ENCODE measurements around the gene TMC7. TPM values are rescaled to one million over a fixed set of nuclear protein-coding genes. Genes with fewer than 3 reads are reported as not detected.
A peak's percentile ranks its signal among the peaks of the same experiment; 100 is the strongest.

TMC7 gene
- total and polyA plus RNA-seq, 2 of the 13 experiments (the other 11 are each of a cell fraction or from before 2014, with no cell fraction given): 1.2 to 5.1 TPM

GRCh38 chr16:19071811-19072777, 88.4 kb downstream of the TMC7 start (continued):
- no peak for TF ChIP-seq ZSCAN30 (CRISPR knock-in tag; IDR thresholded peaks at IDR 0.05)
- TF ChIP-seq HINFP (CRISPR knock-in tag; IDR thresholded peaks at IDR 0.05; ENCODE audit: low read depth): no peak
- no peak for TF ChIP-seq NR2F1 (CRISPR knock-in tag; IDR thresholded peaks at IDR 0.05)
- TF ChIP-seq, protein P1, sequence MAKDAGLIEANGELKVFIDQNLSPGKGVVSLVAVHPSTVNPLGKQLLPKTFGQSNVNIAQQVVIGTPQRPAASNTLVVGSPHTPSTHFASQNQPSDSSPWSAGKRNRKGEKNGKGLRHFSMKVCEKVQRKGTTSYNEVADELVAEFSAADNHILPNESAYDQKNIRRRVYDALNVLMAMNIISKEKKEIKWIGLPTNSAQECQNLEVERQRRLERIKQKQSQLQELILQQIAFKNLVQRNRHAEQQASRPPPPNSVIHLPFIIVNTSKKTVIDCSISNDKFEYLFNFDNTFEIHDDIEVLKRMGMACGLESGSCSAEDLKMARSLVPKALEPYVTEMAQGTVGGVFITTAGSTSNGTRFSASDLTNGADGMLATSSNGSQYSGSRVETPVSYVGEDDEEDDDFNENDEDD (CRISPR knock-in tag; IDR thresholded peaks at IDR 0.05; ENCODE audit: borderline replicate concordance): no peak
- TF ChIP-seq, protein P2, sequence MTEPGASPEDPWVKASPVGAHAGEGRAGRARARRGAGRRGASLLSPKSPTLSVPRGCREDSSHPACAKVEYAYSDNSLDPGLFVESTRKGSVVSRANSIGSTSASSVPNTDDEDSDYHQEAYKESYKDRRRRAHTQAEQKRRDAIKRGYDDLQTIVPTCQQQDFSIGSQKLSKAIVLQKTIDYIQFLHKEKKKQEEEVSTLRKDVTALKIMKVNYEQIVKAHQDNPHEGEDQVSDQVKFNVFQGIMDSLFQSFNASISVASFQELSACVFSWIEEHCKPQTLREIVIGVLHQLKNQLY (CRISPR knock-in tag; IDR thresholded peaks at IDR 0.05): no peak
- TF ChIP-seq ZNF616 (CRISPR knock-in tag; IDR thresholded peaks at IDR 0.05; ENCODE audit: low read depth): no peak
- TF ChIP-seq CREBL2 (CRISPR knock-in tag; IDR thresholded peaks at IDR 0.05; ENCODE audit: borderline replicate concordance): no peak
- TF ChIP-seq CC2D1A (CRISPR knock-in tag; IDR thresholded peaks at IDR 0.05): no peak
- no peak for TF ChIP-seq ZNF251 (CRISPR knock-in tag; IDR thresholded peaks at IDR 0.05)
- TF ChIP-seq, protein P3, sequence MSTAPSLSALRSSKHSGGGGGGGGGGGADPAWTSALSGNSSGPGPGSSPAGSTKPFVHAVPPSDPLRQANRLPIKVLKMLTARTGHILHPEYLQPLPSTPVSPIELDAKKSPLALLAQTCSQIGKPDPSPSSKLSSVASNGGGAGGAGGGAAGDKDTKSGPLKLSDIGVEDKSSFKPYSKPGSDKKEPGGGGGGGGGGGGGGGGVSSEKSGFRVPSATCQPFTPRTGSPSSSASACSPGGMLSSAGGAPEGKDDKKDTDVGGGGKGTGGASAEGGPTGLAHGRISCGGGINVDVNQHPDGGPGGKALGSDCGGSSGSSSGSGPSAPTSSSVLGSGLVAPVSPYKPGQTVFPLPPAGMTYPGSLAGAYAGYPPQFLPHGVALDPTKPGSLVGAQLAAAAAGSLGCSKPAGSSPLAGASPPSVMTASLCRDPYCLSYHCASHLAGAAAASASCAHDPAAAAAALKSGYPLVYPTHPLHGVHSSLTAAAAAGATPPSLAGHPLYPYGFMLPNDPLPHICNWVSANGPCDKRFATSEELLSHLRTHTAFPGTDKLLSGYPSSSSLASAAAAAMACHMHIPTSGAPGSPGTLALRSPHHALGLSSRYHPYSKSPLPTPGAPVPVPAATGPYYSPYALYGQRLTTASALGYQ (CRISPR knock-in tag; IDR thresholded peaks at IDR 0.05): no peak
- no peak for TF ChIP-seq ZNF609 (CRISPR knock-in tag; IDR thresholded peaks at IDR 0.05; ENCODE audit: borderline replicate concordance)
- no peak for TF ChIP-seq TGIF2 (CRISPR knock-in tag; IDR thresholded peaks at IDR 0.05)
- no peak for TF ChIP-seq CENPT (CRISPR knock-in tag; IDR thresholded peaks at IDR 0.05; ENCODE audit: low read depth)
- no peak for TF ChIP-seq THYN1 (CRISPR knock-in tag; IDR thresholded peaks at IDR 0.05; ENCODE audit: borderline replicate concordance, low read depth)
- TF ChIP-seq STAT5B (CRISPR knock-in tag; IDR thresholded peaks at IDR 0.05): no peak
- TF ChIP-seq HOXA3 (CRISPR knock-in tag; IDR thresholded peaks at IDR 0.05): peak; percentile 18; the same call in 1 of the 2 replicates
